Activated T-cell treated with anti-CD3 and anti-CD28 coated beads, Interleukin-2, amount 50 U/mL, for 1 hour (primary cell): ENCODE measurements around the gene ACOXL.

Experiments used
- DNase-seq: peaks from one replicate; pipeline ENCODE4 v3.0.0-alpha.2; 2020

Gene ACOXL

DNA sequence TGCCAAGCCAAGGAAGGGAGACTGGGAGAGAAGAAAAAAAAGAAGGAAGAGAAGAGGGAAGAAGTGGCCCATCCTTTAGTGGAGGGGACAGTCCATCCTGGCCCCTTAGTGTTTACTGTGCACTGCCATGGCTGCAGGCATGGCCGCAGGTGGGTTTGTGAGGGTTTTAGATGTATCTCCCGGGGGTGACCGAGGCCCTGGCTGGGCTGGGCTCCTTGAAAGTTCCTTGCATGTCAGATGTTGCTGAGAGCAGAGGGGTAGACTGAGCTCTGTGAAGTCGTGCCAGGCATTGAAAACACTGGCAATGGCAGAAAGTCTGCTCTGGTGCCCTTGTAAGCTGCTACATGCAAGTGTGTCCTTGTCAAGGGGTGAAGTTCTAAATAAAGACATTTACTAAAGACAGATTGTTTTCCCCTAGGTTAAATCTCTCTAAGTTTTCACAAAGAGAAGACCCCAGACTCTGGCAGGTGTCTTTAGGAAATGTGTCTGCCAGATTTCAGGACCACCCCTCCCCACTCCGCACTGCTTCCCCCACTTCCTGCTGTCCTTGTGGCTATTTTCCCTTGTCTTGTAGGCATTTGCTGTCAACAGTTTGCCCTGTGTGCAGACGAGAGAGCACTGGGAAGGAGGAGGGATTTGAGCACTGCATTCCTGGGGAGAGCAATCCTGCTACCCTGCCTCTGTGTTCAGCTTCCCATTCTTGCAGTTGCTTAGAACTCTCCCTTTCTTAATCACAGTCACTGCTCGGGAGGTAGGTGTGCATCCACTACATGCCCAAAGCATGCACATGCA is 68.4 kb downstream of the ACOXL start:
- DNase-seq = no peak

DNA sequence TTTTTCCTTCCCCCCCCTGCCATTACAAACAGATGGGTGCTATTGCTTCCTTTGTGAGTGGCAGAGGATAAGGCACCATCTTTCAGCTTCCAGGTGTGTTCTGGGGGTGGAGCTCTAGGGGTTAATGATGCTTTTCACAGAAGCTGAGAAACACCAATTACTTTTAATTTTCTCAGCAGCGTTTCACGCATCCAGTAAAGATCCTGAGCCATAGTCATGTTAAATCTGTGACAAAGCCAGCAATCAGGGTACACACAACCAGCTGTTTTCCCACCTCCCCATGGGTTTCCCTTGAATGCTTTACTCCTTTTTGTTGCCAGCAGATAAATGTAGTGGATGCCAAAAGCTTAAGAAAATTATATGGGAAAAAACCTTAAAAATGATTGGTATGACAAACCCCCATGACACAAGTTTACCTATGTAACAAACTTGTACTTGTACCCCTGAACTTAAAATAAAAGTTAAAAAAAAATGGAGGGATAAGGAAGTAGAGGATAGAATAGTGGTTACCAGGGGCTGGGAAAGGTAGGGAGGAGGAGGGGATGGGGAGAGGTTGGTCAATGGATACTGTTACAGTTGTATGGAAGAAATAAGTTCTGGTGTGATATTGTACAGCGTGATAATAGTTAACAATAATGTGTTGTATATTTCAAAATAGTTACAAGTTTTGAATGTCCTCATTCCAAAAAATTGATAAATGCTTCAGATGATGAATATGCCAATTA is 70.0 kb downstream of the ACOXL start:
- no peak for DNase-seq

DNA sequence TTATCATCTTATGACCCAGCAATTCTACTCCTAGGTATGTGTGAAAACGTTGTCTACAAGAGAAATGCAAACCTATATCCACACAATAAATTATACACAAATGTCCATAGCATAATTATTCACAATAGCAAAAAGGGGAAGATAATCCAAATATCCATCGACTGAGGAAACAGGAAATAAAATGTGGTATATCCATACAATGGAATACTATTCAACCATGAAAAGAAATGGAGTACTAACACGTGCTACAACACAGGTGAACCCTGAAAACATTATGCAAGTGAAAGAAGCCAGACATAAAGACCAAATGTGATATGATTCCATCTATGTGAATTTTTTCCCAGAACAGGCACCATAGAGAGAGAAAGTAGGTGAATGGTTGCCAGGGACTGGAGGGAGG is 72.1 kb downstream of the ACOXL start:
- no peak for DNase-seq

DNA sequence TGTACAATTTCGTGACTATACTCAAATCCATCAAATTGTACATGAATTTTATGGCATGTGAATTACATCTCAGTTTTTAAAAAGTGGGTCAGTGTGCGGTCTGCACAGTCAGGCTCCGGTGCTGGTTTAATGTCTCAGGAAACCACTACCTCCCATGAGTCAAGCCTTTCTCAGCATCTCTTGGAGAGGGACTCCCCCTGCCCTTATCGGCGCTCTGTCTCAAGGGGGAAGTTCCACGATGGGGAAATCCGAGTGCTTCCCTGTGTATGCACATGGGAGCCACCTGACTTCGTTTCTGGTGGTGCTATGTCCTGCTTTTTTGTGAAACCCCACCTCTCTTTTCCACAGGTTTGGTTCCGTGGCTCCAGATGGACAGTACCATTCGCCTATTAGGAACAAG is 72.5 kb downstream of the ACOXL start:
- DNase-seq = peak; percentile 23

DNA sequence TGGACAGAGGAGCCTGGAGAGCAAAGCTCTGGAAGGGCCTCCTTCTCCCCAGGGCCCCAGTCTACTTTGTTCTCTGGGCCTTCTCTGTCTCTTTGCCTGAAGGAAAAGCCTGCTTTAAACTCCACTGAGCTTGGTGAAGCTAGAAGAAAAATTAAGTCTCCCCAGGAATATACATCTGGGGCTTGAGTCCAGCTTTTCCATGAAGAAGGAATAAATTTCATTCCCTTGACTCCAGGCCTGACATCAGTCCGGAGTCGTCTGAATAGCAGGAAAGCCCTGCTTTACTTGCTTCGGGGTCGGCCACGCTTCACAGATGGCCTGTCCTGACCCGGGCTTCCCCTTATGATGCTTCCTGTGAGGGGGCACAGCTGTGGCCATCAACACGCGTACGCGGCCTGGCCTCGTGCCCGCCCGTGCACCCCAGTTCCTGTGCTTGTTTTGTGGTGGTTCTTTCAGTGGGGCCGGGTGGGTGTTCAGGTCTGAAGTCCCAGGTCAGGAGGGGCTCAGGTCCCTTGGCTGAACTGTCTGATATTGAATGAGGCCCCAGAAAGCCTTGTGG is 73.6 kb downstream of the ACOXL start:
- DNase-seq = no peak

DNA sequence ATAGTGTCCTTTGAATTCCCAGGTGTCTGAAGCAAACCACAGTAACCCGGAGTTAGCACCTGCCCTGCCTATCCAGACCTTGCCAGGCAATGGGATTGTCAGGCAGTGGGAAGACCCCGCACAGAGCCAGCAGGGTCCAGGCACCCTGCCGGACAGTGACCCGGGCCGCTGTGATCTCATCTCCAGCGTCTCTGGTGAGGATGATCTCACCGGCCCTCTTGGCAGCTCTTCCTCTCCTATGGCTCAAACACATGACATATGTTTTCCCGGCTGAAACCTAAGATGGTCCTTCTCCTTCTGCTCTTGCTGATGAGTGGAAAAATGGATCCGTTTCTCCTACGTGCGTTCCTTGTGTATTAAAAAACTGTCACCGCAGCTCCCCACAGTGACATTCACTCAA is 75.1 kb downstream of the ACOXL start:
- no peak for DNase-seq

DNA sequence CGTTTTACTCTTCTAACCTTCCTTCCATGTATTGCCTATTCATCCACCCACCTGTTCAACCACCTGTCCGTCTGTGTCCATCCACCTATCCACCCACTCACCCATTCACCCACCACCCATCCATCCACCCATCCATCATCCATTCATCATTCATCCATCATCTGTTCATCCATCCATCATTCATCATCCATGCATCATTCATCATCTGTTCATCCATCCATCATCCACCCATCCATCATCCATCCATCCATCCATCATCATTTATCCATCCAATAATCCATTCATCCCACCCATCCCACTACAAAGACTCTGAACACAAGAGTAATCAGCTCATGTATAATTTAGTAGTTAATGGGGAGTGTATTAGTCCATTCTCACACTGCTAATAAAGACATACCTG is 78.0 kb downstream of the ACOXL start:
- no peak for DNase-seq

DNA sequence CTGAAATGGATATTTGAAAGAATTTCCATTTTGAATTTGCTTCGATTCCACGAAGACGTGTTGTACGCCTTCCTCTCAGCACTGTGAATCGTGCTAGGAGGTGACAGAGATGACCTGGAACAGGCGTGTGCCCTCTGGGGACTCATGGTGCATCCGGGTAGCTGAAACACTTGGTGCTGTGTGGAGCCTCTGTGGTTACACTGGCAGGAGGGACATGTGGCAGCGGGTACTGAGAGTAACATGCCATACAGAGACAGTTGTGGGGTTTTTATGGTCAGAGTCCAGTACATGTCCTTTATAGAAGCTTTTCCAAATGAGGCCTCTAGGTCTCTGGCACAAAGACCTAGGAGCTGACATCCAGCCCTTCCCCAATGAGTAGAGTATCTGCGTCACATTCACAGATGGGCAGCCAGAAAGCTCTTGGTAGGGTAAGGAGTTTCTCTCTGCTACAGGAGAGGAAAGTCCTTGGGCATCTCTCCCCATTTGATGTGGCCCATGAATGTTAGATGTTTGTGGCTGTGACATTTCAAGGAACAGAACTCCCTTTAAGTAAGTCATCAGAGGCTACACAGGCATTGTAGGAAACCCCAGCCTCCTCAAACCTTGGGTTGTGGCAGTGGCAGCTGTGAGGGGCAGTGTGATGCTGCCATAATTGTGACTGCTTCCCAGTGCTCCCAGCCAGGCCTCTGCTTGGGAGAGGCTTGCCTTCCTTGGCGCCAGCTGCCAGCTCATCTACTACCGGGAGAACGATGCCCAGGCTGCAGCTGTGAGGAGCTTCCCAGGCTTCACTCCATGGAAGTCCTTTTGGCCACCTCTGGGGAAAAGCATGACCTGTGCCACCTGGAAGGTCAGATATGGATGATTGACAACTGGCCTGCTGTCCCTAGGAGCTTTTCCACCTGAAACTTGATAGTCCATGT is 80.6 kb downstream of the ACOXL start:
- no peak for DNase-seq

DNA sequence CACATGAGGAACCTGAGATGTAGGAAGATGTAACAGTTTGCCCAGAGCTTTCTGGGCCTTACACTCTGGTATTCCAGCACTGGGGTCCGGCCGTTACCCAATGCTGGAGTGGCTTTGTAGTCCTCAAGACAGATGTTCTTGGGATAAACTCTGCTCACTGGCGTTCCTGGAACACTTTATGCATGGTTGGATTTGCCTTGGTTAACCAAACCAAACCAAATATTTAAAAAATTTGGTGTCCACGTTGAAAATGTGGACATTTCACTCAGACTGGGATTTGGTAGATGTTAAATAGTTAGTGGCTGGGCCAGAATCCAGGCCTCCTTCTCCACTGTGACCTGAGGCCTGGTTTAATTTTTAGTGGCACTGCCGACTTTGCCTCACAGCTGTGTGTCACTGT is 81.5 kb downstream of the ACOXL start:
- DNase-seq = no peak

DNA sequence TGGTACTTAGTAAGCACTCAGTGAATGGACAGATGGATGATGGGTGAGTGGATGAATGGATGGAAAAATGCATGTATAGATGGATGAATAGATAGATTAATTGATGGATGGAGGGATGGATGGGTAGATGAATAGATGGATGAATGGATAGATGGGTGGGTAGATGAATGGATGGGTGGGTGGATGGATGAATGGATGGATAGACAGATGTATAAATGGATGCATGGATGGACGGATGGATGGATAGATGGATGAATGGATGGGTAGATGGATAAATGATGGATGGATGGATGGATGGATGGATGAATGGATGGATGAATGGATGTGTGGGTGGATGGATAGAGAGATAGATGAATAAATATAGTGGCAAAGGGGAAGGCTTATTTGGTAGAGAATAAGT is 83.6 kb downstream of the ACOXL start:
- DNase-seq = no peak

DNA sequence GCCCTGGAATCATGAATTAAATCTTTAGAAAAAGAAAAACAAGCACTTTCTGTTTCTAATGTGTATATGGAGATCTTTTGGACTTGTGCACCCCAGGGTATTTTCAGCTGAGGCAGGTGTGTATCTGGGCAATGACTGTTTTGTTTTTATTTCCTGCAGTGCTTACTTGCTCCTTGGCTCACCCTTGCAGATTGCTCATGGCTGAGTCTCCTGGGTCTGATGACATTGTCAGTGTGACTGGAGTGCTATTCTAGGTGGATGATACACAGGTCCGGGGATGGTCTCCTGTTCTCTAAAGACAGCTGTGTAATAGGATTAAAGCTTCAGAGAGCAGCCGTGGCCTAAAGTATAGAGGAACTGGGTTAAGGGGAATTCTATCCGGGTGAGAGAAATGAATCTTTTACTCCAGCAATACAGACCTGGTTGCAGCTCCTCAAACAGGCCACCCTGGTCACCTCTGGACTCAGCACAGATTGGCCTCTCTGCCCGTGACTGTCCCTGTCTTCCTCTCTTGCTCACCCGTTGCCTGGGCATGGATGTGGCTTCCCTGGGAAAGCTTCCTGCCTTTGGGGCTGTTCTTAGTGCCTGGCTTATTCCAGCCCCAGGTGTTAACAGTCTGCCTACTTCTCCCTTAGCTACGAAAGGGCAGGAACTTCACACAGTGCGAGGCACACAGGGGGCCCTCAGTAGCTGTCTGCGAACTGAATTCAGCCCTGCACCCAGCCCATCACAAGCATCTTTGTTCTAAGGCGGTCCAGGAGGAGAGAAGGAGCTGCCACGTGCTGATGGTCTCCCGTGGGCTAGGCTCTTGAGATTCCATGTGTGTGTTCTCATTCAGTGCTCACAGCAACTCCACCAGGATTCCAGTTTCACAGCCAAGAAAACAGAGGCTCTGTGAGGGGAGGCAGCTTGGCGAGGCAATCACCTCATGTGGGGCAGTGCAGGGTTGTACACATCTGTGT is 84.3 kb downstream of the ACOXL start:
- DNase-seq = no peak

DNA sequence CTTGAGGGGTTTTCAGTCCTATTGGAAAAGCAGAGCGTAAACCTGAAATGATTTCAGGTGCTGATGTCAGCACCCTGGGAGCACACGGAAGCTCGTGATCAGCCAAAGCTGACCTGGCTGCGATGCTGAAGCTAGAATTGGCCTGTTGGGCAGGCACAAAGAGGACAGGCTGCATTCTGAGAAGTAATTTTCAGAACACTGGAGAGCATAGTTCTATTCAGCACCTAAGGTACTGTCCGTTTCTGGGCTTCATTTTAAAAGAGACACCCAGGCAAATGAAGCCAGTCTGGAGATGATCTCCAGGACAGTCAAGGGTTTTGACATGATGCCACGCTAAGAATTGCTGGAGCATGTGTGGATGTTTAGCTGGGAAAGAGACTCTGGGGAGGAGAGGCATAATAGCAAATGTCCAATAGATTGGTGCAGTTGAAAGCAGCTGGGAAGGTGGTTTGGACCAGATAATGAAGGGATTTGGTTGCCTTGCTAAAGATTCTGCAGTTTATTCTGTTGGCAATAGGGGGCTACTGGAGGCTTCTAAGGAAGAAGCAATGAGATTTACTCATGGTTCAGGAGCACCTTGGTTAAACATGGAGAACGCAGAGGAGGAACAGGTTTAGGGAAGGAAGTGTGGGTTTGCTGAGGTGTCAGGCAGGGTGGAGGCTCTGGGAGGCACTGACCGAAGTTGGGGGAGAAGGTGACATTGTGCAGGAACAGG is 86.6 kb downstream of the ACOXL start:
- DNase-seq = no peak

DNA sequence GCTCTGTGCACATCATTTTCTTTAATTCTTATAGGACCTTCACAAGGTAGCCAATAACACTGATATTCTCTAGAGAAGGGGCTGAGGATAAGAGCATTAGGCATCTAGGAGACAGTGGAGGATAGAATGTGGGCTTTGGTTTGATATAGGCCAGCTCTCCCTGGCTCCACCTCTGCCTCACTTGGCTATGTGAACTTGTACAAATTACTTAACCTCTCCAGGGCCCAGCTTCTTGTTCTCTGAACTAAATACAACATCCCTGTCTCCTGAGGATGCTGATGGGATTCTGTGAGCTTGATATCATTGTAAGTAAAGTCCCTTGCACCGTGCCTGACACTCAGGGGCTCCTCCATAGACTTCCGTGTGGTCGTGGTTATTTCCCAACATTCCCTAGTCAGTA is 87.3 kb downstream of the ACOXL start:
- DNase-seq = no peak

DNA sequence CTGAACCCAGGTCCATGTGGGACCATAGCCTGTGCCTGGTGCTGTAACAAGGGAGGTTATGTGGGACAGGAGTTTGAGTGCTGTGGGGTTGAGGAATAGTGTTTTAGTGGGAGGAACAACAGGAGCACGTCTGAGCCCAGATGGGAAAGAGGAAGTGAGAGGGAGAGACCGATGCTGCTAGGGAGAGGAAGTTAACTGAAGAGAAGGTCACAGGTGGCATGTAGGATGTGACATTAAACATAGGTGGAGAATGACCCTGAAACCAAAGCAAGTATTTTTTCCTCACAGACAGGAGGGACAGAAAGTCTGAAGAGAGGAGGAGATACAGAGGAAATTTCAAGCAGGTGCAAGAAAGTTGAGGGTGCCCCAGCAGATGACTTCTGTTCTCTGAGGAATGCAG is 87.8 kb downstream of the ACOXL start:
- DNase-seq = no peak

DNA sequence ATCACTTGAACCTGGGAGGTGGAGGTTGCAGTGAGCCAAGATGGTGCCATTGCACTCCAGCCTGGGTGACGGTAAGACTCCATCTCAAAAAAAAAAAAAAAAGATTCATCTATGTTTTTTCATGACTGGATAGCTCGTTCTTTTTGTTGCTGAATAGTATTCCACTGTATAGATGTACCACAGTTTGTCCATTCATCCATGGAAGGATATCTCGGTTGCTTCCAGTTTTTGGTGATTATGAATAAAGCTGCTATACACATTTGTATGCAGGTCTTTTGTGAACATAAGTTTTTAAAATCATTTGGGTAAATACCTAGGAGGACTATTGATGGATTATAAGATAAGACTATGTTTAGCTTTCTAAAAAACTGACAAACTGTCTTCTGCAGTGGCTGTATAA is 90.8 kb downstream of the ACOXL start:
- no peak for DNase-seq

DNA sequence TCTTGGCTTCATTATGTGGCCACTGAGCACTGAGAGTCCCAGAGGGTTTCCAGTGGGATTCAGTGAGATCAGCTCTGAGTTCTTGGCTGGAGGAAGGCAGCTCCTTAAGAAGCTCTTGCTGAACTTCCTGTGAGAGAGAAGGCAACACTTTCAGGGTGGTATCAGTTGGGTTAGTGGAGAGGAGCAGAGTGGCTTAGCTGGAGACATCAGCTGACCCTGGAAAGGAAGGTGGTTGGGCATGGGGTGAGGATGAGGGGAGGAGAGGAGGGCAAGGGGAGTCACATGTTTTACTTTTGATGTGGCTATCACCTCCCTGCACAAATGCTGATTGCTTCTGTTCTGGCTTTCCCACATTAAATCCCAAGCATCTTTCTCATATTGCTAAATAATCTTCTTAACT is 95.1 kb downstream of the ACOXL start:
- no peak for DNase-seq

DNA sequence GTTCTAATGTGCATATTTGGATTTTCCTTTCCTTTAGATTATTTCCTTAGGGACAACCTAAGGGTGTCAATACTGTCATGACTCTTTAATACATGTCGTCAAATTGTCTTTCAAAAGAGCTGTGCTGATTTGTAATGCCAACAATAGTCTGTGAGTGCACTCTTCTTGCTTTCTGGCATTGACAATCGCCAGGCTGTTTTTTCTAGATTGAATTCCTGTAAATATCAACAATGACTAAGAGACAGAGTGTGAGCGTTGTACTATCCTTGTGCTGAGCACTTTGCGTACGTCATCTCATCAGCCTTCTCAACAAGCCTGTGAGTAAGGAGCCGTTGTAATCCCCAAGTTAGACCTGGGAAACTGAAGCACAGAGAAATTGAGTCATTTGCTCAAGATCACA is 96.0 kb downstream of the ACOXL start:
- no peak for DNase-seq

DNA sequence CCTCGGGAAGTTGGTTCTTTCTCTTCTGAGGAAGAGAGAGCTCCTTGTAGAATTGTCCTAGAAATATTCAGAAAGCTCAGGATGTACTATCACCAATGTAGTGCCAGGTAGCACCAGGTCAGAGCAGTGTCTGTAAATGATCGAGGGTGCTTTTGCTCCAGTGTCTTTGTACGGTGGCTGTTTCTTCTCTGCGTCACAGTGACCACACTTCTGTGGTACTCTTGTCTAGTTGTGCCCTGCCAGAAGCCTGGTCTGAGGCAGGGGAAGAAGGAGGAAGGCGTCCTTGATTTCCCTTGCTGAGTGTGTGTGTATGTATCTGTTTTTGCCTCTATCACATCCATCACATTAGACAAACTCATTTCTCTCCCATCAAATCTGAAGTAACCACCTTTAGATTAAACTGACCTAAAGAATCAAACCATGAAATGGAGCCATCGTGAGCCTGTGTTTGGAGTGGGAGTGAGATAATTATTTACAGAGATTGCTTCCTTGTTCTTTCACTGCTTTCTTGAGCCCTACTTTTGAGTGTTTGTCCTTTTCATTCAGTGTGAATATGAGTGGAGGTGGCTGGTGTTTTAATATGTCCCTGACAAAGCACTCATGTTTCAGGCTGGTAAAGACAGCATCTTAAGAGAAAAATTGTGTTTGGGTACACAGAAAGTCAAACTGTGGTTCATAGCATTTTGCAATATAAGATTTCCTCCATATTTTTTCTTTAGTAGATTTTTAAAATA is 97.2 kb downstream of the ACOXL start:
- no peak for DNase-seq

DNA sequence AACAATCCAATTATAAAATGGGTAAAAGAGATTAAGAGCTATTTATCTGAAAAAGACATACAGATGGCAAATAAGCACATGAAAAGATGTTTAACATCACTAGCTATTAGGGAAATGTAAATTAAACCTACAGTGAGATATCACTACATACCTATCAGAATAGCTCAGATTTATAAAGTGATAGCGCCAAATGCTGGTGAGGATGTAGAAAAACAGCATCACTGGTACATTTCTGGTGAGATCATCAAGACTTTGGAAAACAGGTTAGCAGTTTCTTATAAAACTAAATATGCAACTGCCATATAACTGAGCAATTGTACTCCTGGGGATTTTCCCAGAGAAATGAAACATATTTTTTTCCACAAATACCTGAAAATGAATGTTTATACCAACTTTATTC is 100.4 kb downstream of the ACOXL start:
- DNase-seq = no peak

DNA sequence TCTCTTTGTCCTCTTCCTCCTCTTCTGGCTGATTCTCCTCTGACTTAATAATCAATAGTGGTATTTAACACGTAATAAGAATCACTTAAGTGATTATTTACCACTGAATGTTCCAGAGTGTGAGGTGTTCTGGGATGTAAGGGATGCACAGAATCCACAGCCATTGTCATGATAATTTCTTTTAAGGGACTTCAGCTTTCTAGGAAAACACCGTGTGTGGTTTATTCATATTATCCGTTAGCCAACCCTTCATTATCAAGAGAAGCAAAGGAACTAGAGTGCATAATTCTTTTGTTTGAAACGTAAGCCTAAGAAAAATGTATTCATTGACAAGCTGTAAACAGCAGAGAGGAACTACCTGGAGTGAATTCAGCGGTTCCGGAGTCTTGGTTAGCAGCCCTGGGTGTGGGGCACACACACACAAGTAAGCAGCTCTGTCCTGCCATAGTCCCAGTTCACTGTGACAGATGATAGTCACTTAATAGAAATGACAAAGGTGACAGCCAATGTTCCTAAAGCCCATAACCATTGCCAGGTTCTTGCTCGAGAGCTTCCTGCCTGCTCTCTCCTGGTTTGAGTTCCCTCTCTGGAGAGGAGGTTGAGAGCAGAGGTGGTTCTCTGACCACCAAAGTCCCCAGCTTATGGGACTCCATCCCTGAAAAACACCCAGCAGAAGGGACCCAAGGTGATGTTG is 101.9 kb downstream of the ACOXL start:
- DNase-seq = no peak
